ENCODE data around the gene HK3.

GRCh38 chr5:176857216-176857893, 41.8 kb downstream of the HK3 start:
- TF ChIP-seq, protein P1, sequence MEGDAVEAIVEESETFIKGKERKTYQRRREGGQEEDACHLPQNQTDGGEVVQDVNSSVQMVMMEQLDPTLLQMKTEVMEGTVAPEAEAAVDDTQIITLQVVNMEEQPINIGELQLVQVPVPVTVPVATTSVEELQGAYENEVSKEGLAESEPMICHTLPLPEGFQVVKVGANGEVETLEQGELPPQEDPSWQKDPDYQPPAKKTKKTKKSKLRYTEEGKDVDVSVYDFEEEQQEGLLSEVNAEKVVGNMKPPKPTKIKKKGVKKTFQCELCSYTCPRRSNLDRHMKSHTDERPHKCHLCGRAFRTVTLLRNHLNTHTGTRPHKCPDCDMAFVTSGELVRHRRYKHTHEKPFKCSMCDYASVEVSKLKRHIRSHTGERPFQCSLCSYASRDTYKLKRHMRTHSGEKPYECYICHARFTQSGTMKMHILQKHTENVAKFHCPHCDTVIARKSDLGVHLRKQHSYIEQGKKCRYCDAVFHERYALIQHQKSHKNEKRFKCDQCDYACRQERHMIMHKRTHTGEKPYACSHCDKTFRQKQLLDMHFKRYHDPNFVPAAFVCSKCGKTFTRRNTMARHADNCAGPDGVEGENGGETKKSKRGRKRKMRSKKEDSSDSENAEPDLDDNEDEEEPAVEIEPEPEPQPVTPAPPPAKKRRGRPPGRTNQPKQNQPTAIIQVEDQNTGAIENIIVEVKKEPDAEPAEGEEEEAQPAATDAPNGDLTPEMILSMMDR (IDR thresholded peaks at IDR 0.05) = no peak
- no peak for TF ChIP-seq EZH2 (IDR thresholded peaks at IDR 0.05)

All from neural progenitor cell (in vitro differentiated cells).